Activated CD4-positive, alpha-beta T cell treated with anti-CD3 and anti-CD28 coated beads, Interleukin-2, amount 50 U/mL, for 48 hours (primary cell): ENCODE data around the gene HGS.

Experiments
- DNase-seq, 2 experiments: peaks; one replicate each; pipeline ENCODE4 v3.0.0-alpha.2; 2020

Gene HGS

GRCh38 chr17:81656835-81657234, 27.0 kb upstream of the HGS start:
- no peak for DNase-seq

DNA sequence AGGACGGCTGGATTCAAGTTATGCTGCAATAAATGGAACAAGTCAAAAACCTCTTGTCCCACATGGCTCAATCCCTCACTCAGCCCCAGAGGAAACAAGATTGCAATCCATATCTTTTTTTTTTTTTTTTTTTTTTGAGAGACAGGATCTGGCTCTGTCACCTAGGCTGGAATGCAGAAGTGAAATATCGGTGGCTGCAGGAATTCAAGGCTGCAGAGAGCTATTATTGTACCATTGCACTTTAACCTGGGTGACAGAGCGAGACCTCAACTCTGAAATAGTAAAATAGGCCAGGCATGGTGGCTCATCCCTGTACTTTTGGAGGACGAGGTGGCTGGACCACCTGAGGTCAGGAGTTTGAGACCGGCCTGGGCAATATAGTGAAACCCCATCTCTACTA, 24.8 kb upstream of the HGS start:
- DNase-seq: no peak

DNA sequence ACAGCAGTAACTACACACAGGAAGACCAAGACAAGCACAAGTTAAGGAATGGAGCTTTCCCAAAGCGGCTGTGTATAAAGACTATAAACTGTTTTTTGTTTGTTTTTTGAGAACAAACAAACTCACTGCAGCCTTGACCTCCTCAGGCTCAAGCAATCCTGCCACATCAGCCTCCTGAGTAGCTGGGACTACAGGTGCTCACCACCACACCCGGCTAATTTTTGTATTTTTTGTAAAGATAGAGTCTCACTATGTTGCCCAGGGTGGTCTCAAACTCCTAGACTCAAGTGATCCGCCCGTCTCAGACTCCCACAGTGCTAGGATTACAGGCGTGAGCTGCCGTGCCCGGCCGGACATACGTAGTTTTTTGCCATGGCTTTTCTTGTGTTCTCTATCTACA, 23.4 kb upstream of the HGS start:
- DNase-seq: no peak

GRCh38 chr17:81662002-81662401, 21.8 kb upstream of the HGS start:
- no peak for DNase-seq

DNA sequence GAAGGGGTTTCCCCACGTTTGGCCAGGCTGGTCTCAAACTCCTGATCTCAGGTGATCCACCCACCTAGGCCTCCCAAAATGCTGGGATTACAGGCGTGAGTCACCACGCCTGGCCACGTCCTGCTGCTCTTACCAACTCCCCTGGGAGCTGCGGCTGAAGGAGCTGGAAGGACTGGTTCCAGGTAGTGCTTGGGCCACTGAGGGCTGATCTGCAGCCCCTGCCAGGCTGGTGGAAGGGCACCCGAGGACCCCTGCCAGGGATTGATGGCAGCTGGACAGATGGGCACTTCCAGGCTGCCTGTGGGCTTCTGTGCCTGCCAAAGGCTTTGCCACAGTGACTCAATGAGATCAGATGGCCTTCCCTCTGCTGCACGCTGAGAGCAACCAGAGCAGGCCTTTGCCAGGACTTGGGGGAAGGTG, 19.8 kb upstream of the HGS start:
- peak in 1 of 2 experiments; percentile 22 for DNase-seq

- DNase-seq: peak; percentile 69 to 76
Measured at GRCh38 chr17:81665205-81666091, 18.4 kb upstream of the HGS start.

GRCh38 chr17:81666092-81666341, 17.8 kb upstream of the HGS start:
- DNase-seq: no peak

- peak; percentile 94 to 95 for DNase-seq
Measured at GRCh38 chr17:81666342-81667191, 17.2 kb upstream of the HGS start, which contains the start of the genes CCDC137 and OXLD1. Gene CCDC137 (plus strand): TSS chr17:81666737. CDS start chr17:81666767, 30 bp downstream. Gene OXLD1 (minus strand): TSS chr17:81666605. CDS start chr17:81666577, 28 bp downstream.

DNA sequence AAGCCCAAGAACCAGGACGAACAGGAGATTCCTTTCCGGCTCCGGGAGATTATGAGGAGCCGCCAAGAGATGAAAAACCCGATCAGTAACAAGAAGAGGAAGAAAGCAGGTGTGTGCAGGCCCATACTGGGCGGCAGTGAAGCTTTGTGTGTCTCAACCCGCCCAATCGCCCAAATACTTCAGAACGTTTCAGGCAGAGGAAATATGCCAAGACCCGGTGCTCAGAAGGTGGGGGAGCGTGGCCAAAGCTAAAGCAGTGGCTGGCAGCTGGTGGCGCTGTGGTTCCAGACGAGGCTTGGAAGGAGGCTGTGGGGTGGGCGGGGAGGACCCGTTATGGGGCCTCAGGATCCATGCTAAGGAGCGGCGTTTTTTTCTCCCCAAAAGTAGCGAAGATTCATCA, 16.1 kb upstream of the HGS start:
- peak in 1 of 2 experiments; percentile 24 for DNase-seq

- no peak for DNase-seq
Measured at GRCh38 chr17:81672504-81672903, 11.3 kb upstream of the HGS start.

GRCh38 chr17:81672954-81673353, 10.9 kb upstream of the HGS start:
- no peak for DNase-seq

GRCh38 chr17:81673561-81674258, 10.1 kb upstream of the HGS start:
- no peak for DNase-seq

DNA sequence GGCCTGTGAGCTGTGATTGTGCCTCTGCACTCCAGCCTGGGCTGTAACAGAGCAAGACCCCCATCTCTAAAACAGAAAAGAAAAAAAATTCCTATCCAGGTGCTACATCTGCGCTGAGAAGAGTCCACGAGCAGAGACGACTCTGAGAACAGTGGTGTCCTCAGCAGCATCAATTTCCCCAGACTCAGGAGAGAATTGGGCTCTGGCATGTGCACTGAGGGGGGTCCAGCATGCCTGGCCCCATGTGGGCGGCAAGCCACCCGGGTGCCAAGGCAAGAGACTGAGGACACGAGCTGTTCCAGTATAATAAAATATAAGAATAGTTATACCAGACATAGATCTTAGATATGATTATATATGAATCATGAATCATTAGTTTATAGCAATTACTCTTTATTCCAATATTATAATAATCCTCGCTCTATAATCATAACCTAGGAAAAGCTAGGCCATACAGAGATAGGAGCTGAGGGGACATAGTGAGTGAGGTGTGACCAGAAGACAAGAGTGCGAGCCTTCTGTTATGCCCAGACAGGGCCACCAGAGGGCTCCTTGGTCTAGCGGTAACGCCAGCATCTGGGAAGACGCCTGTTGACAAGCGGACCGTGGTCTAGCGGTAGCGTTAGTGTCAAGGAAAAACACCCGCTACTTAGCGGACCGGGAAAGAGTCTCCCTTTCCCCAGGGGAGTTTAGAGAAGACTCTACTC, 8.1 kb upstream of the HGS start:
- peak; percentile 36 to 46 for DNase-seq

GRCh38 chr17:81676906-81677305, 6.9 kb upstream of the HGS start:
- DNase-seq: no peak

- no peak for DNase-seq
Measured at GRCh38 chr17:81680150-81680549, 3.7 kb upstream of the HGS start.

GRCh38 chr17:81681672-81682071, 2.1 kb upstream of the HGS start:
- DNase-seq: no peak

GRCh38 chr17:81682565-81683207, 1.1 kb upstream of the HGS start:
- DNase-seq: no peak

DNA sequence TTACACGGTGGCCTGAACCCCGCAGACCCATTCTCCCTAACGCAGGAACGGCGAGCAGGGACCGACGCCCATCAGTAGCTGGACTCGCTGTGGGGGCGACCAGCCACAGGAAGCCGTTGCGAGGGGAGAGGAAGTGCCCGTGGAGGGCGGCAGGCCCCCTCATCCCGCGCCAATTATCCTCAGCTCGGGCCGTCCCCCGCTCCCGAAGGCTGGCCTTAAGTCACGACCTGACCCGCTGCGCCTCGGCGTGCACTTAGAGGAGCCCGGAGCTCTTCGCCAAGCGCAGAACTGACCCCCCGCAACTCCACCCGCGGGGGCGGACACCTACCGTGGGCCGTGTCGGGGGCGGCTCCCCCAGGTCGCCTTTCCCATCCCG, 615 bp upstream of the HGS start:
- DNase-seq: peak in 1 of 2 experiments; percentile 24

DNA sequence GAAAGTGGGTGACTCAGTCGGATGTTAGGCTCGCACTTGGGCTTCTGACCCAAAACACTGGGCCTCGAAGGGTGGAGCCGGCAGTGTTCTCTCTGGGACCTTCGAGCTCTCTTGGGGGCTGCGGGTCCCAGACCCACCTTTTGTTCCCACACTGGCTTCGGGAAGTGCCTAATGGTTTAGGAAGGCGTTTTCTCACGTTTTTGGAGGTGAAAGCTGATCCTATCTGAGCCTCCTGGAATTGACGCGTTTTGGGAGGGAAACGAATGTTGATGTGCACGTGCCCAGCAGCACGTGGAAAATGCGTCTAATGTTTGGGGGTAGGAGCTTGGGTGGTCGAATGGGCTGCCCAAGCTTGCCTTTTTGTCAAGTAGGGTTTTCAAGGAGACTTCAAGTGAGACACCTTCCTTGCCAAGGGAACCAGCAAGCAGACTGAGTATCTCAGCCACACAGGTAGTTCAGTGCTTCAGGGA, 666 bp downstream of the HGS start:
- peak in 1 of 2 experiments; percentile 16 for DNase-seq

DNA sequence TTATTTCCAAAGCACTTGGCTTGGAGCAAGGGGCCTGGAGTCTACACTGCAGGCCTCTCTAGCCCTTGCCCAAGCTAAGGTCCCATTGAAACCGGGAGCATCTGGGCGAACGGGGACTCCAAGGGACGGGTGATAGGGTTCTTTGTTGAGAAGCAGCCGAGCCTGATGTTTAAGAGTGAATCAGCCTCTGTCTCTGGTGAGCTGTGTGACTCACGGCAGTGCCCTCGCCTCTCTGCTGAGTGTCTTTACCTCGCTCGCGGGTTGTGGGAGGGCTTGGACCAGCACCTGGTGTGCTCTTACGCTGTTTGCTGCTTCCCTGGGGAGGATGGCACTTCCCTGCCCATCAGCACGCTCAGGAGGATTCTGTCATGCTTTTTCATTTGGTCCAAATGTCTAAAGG, 1.3 kb downstream of the HGS start:
- DNase-seq: peak; percentile 57 to 60

DNA sequence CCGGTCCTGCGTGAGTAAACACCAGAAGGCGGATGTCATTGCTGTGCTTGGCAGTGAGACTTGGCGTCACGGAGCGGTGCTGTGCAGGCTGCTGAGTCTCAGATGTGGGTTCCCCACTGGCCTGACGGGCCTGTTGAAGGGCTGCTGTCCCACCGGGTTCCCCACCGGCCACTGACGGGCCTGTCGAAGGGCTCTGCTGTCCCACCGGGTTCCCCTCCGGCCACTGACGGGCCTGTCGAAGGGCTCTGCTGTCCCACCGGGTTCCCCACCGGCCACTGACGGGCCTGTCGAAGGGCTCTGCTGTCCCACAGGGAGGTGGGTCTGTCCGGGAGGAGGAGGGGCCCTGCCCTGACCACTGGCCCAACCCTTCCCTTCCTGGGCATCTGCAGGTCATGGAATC, 2.8 kb downstream of the HGS start:
- no peak for DNase-seq
